IMR-90 (cell line): ENCODE results near the gene BBIP1. TPM values are rescaled to one million over a fixed set of nuclear protein-coding genes. Genes with fewer than 3 reads are reported as not detected.
A peak's percentile ranks its signal among the peaks of the same experiment; 100 is the strongest.

ENCODE experiments used
- ATAC-seq: fragments of 200-7000 bp; cut with Tn5 transposase; 2 replicates; pipeline ENCODE4 v1.9.1; 2020; ENCODE audit warnings: low read depth, mild to moderate bottlenecking, moderate library complexity
- BruUV-seq: library from RNA; stranded (reverse); fragments of 400-500 nt; replicated peaks from 2 replicates; lab custom pipeline; 2021; lab: Mats Ljungman, UMichigan
- CTCF ChIA-PET: fragments of 300-600 bp; formaldehyde crosslinking; extraction: SDS; loops from one replicate; lab custom pipeline; 2021; ENCODE audit warnings: antibody characterized with exemption; lab: Yijun Ruan, JAX
- POLR2A ChIA-PET: fragments of 300-600 bp; sonication (Branson Sonifier 250); formaldehyde crosslinking; loops from one replicate; lab custom pipeline; 2022; ENCODE audit warnings: antibody characterized with exemption; ENCODE audit not compliant: unreplicated experiment; lab: Charles Lee
- DNase-seq: peaks from one replicate; pipeline ENCODE4 v3.0.0; 2013
- H2AFZ ChIP-seq: replicated peaks from 2 replicates; pipeline ENCODE3; 2013; ENCODE audit warnings: low read length, mild to moderate bottlenecking; ENCODE audit not compliant: poor library complexity
- H2AK5ac ChIP-seq: 2 replicates; pipeline ENCODE4 v1.6.1; 2013; ENCODE audit warnings: low read depth, low read length, inconsistent platforms
- H2AK9ac ChIP-seq: replicated peaks from 2 replicates; pipeline ENCODE3; 2013; ENCODE audit warnings: mild to moderate bottlenecking, low read depth, low read length, moderate library complexity; ENCODE audit not compliant: poor library complexity
- H2BK120ac ChIP-seq: 2 replicates; pipeline ENCODE4 v1.6.1; 2013; ENCODE audit warnings: low read depth, low read length, inconsistent platforms
- H2BK15ac ChIP-seq: 3 replicates; pipeline ENCODE4 v1.6.1; 2013; ENCODE audit warnings: low read depth, low read length, inconsistent platforms
- H2BK20ac ChIP-seq: 2 replicates; pipeline ENCODE4 v1.6.1; 2013; ENCODE audit warnings: low read depth, mild to moderate bottlenecking, inconsistent platforms, low read length, moderate library complexity
- H2BK5ac ChIP-seq: 2 replicates; pipeline ENCODE4 v1.6.1; 2013; ENCODE audit warnings: mild to moderate bottlenecking, low read depth, low read length, inconsistent platforms; ENCODE audit not compliant: poor library complexity, severe bottlenecking
- H3K14ac ChIP-seq: replicated peaks from 2 replicates; pipeline ENCODE4 v1.6.1; 2013; ENCODE audit warnings: low read depth, low read length, inconsistent platforms
- H3K18ac ChIP-seq: 2 replicates; pipeline ENCODE4 v1.6.1; 2013; ENCODE audit warnings: low read depth, low read length, control low read depth
- H3K23ac ChIP-seq: 2 replicates; pipeline ENCODE4 v1.6.1; 2013; ENCODE audit warnings: low read depth, low read length, inconsistent platforms
- H3K27ac ChIP-seq: 2 replicates; pipeline ENCODE4 v1.5.1; 2013; ENCODE audit warnings: mild to moderate bottlenecking, control low read depth, low read length; ENCODE audit not compliant: insufficient read depth
- H3K27me3 ChIP-seq: 2 replicates; pipeline ENCODE4 v1.6.1; 2013; ENCODE audit warnings: low read length; ENCODE audit not compliant: control insufficient read depth, insufficient read depth
- H3K36me3 ChIP-seq: 2 replicates; pipeline ENCODE4 v1.6.1; 2013; ENCODE audit warnings: low read length, mixed read lengths; ENCODE audit not compliant: control insufficient read depth, insufficient read depth
- H3K4ac ChIP-seq: 2 replicates; pipeline ENCODE4 v1.6.1; 2013; ENCODE audit warnings: low read depth, low read length, inconsistent platforms
- H3K4me1 ChIP-seq: 2 replicates; pipeline ENCODE4 v1.6.1; 2013; ENCODE audit warnings: low read length, mixed read lengths; ENCODE audit not compliant: control insufficient read depth, insufficient read depth
- H3K4me2 ChIP-seq: 2 replicates; pipeline ENCODE4 v1.6.1; 2013; ENCODE audit warnings: low read depth, mild to moderate bottlenecking, control low read depth, low read length, moderate library complexity
- H3K4me3 ChIP-seq: 2 replicates; pipeline ENCODE4 v1.5.1; 2013; ENCODE audit warnings: low read depth, mild to moderate bottlenecking, control low read depth, low read length, moderate library complexity; ENCODE audit not compliant: insufficient read depth
- H3K56ac ChIP-seq: 2 replicates; pipeline ENCODE4 v1.6.1; 2013; ENCODE audit warnings: low read length, inconsistent platforms; ENCODE audit not compliant: insufficient read depth; ENCODE audit errors: extremely low read depth
- H3K79me1 ChIP-seq, 2 experiments: 2 replicates each; pipeline ENCODE4 v1.6.1; 2013; ENCODE audit warnings: low read length in 2 of 2, inconsistent platforms in 1 of 2, low read depth in 1 of 2
- H3K9ac ChIP-seq: 2 replicates; pipeline ENCODE4 v1.6.1; 2013; ENCODE audit warnings: low read depth, low read length, control low read depth
- H3K9me1 ChIP-seq: 2 replicates; pipeline ENCODE4 v1.6.1; 2013; ENCODE audit warnings: low read length, inconsistent platforms; ENCODE audit not compliant: insufficient read depth
- H3K9me3 ChIP-seq: 2 replicates; pipeline ENCODE4 v1.6.1; 2013; ENCODE audit warnings: low read length; ENCODE audit not compliant: control insufficient read depth, insufficient read depth
- H4K20me1 ChIP-seq: 2 replicates; pipeline ENCODE4 v1.6.1; 2013; ENCODE audit warnings: low read length, inconsistent platforms; ENCODE audit not compliant: insufficient read depth
- H4K5ac ChIP-seq: 2 replicates; pipeline ENCODE4 v1.6.1; 2013; ENCODE audit warnings: mild to moderate bottlenecking, low read depth, low read length, control low read depth
- H4K8ac ChIP-seq, 2 experiments: 2 replicates each; pipeline ENCODE4 v1.6.1; 2013; ENCODE audit warnings: low read depth in 2 of 2, low read length in 2 of 2, control low read depth in 1 of 2, inconsistent platforms in 1 of 2
- H4K91ac ChIP-seq: 2 replicates; pipeline ENCODE4 v1.6.1; 2013; ENCODE audit warnings: low read depth, low read length, inconsistent platforms; ENCODE audit not compliant: insufficient read depth
- BHLHE40 ChIP-seq: fragments of 150-350 bp; IDR thresholded peaks from 2 replicates; pipeline ENCODE4 v1.6.1; 2016; ENCODE audit warnings: mild to moderate bottlenecking, low read depth, low read length
- CEBPB ChIP-seq: IDR thresholded peaks from 2 replicates; pipeline ENCODE4 v1.6.1; 2012; ENCODE audit warnings: low read depth, low read length, improper control_type of control experiment
- CHD1 ChIP-seq: IDR thresholded peaks from 2 replicates; pipeline ENCODE4 v1.6.1; 2012; ENCODE audit warnings: low read depth, low read length, improper control_type of control experiment
- CTCF ChIP-seq: conservative IDR thresholded peaks from 2 replicates; pipeline ENCODE4 v1.5.1; 2012; ENCODE audit warnings: mild to moderate bottlenecking, low read depth, low read length, improper control_type of control experiment
- ELK1 ChIP-seq: fragments of 150-350 bp; IDR thresholded peaks from 2 replicates; pipeline ENCODE4 v1.6.1; 2016; ENCODE audit warnings: low read depth, mild to moderate bottlenecking, low read length, moderate library complexity, borderline replicate concordance
- FOS ChIP-seq: fragments of 150-350 bp; IDR thresholded peaks from 2 replicates; pipeline ENCODE4 v1.6.1; 2016; ENCODE audit warnings: low read depth, low read length
- MAFK ChIP-seq: IDR thresholded peaks from 2 replicates; pipeline ENCODE4 v1.6.1; 2012; ENCODE audit warnings: low read depth, low read length, improper control_type of control experiment
- MAZ ChIP-seq: IDR thresholded peaks from 2 replicates; pipeline ENCODE4 v1.6.1; 2012; ENCODE audit warnings: low read depth, mild to moderate bottlenecking, low read length, improper control_type of control experiment, moderate library complexity, borderline replicate concordance
- MXI1 ChIP-seq: IDR thresholded peaks from 2 replicates; pipeline ENCODE4 v1.6.1; 2012; ENCODE audit warnings: low read depth, mild to moderate bottlenecking, low read length, moderate library complexity, borderline replicate concordance
- NFE2L2 ChIP-seq: fragments of 150-350 bp; IDR thresholded peaks from 2 replicates; pipeline ENCODE4 v1.6.1; 2016; ENCODE audit warnings: low read depth, mild to moderate bottlenecking, low read length
- POLR2A ChIP-seq: IDR thresholded peaks from 2 replicates; pipeline ENCODE4 v1.6.1; 2012; ENCODE audit warnings: mild to moderate bottlenecking, low read depth, low read length
- RAD21 ChIP-seq: IDR thresholded peaks from 2 replicates; pipeline ENCODE4 v1.6.1; 2012; ENCODE audit warnings: low read length, improper control_type of control experiment
- RCOR1 ChIP-seq: IDR thresholded peaks from 2 replicates; pipeline ENCODE4 v1.6.1; 2012; ENCODE audit warnings: mild to moderate bottlenecking, low read length, improper control_type of control experiment; ENCODE audit not compliant: insufficient replicate concordance
- RFX5 ChIP-seq: IDR thresholded peaks from 2 replicates; pipeline ENCODE4 v1.8.0; 2012; ENCODE audit warnings: low read depth, mild to moderate bottlenecking, low read length, moderate library complexity
- SMC3 ChIP-seq: fragments of 150-350 bp; IDR thresholded peaks from 2 replicates; pipeline ENCODE4 v1.6.1; 2016; ENCODE audit warnings: low read depth, mild to moderate bottlenecking, antibody characterized with exemption, low read length, moderate library complexity
- USF2 ChIP-seq: fragments of 150-350 bp; IDR thresholded peaks from 2 replicates; pipeline ENCODE4 v1.6.1; 2017; ENCODE audit warnings: mild to moderate bottlenecking, antibody characterized with exemption, low read length, low read depth
- WGBS, 2 experiments: methylation state at CpG; one replicate each; pipeline versions ENCODE4 v1.1.5 to v1.1.7; 2013; ENCODE audit warnings: missing lambda C conversion rate in 2 of 2; ENCODE audit not compliant: insufficient read length in 1 of 2; ENCODE audit errors: extremely low coverage in 2 of 2; 5-methylcytosine and 5-hydroxymethylcytosine counted together
- dilution Hi-C: fragments of 300-500 bp; cut with HindIII; formaldehyde crosslinking; loops from one replicate; pipeline ENCODE4 v1.14.3; 2018; ENCODE audit warnings: low sequenced_read_pairs; ENCODE audit not compliant: unreplicated experiment
- in situ Hi-C: fragments of 300-500 bp; cut with MboI; formaldehyde crosslinking; loops from 3 replicates; pipeline ENCODE4 v1.14.3; 2019; ENCODE audit warnings: low sequenced_read_pairs, inconsistent platforms, mixed read lengths
- intact Hi-C: fragments of 100-400 bp; cut with micrococcal nuclease; formaldehyde crosslinking; loops from 2 replicates; pipeline ENCODE4 v1.10.0; 2022
- polyA plus RNA-seq, 3 experiments: library from polyadenylated mRNA; depleted of rRNA; stranded (reverse); fragments of >200 nt; gene quantifications; 2 replicates each; pipeline ENCODE4 v1.2.3, GENCODE V29; 2012; ENCODE audit warnings: low replicate concordance in 1 of 3
- total RNA-seq: library from RNA; depleted of rRNA; stranded (reverse); fragments of >200 nt; gene quantifications from 2 replicates; pipeline ENCODE4 v1.2.3, GENCODE V29; 2012

Gene BBIP1
- total and polyA plus RNA-seq, 2 of the 4 experiments (the other 2 are of a cell fraction) = 17.4 to 19.9 TPM

- in situ Hi-C loops = no loop called here
Observed at GRCh38 chr10:110852255-110852896, 66.6 kb downstream of the BBIP1 start.

More at GRCh38 chr10:110852255-110852896, 66.6 kb downstream of the BBIP1 start:
- H2BK20ac ChIP-seq = no peak overlapping the region
- H3K9me1 ChIP-seq = no peaks in the 10 kb centered on the region; the same call in 1 of the 2 replicates
- no peak overlapping the region for H4K5ac ChIP-seq
- intact Hi-C loops = no loop called here
- H3K56ac ChIP-seq = no peak overlapping the region
- peak; percentile 12 for DNase-seq
- H3K4me3 ChIP-seq = no peak overlapping the region
- H3K9me3 ChIP-seq = no peaks in the 10 kb centered on the region
- CTCF ChIA-PET = interaction anchor here (0.6 to 1.5 kb wide), 2 partner anchors 15 to 1456 kb away, joined by 4 read pairs; no protein-coding TSS in a partner anchor
- H3K79me1 ChIP-seq = no peaks in the 10 kb centered on the region
- TF ChIP-seq BHLHE40 (no peak), NFE2L2 (no peak), CHD1 (no peak), MAFK (no peak), USF2 (no peak), FOS (no peak), CTCF (no peak), ELK1 (no peak), CEBPB (no peak), RFX5 (no peak), POLR2A (no peak), SMC3 (no peak), RAD21 (no peak), MAZ (no peak), MXI1 (no peak), RCOR1 (no peak)
- H2AK9ac ChIP-seq = no peak overlapping the region
- peaks cover 23% of the 10 kb centered on the region for H3K27me3 ChIP-seq
- no peak overlapping the region for H2AFZ ChIP-seq
- WGBS, 2 experiments = 87% methylated on average over 4 of the region's 7 CpGs; no CpG with 5 or more reads in 1 of the 2 experiments
- no TSS peak for BruUV-seq
- H2BK120ac ChIP-seq = no peak overlapping the region
- H3K14ac ChIP-seq = no peak overlapping the region
- H3K4me2 ChIP-seq = no peak overlapping the region
- H3K23ac ChIP-seq = no peak overlapping the region
- no peak overlapping the region for H2AK5ac ChIP-seq
- no peak overlapping the region for H3K9ac ChIP-seq
- no peak overlapping the region for H3K18ac ChIP-seq
- peaks cover 2% of the 10 kb centered on the region; the same call in 1 of the 2 replicates for H3K4me1 ChIP-seq
- H2BK5ac ChIP-seq = no peak overlapping the region
- no peaks in the 10 kb centered on the region for H4K20me1 ChIP-seq
- H3K27ac ChIP-seq = no peak overlapping the region
- dilution Hi-C loops = no loop called here
- no peak overlapping the region for H3K4ac ChIP-seq
- no peak for ATAC-seq
- no peak overlapping the region for H4K91ac ChIP-seq
- H4K8ac ChIP-seq = no peak overlapping the region
- no peak overlapping the region for H2BK15ac ChIP-seq
- H3K36me3 ChIP-seq = no peaks in the 10 kb centered on the region
- POLR2A ChIA-PET = no interaction called here
